Ramos (cell line): ENCODE measurements around the gene FAM219B.

Experiments used
- in situ Hi-C: fragments of 300-500 bp; cut with MboI; formaldehyde crosslinking; loops from one replicate; pipeline ENCODE4 v1.14.3; 2022; ENCODE audit warnings: low sequenced_read_pairs; ENCODE audit not compliant: unreplicated experiment

FAM219B gene

DNA sequence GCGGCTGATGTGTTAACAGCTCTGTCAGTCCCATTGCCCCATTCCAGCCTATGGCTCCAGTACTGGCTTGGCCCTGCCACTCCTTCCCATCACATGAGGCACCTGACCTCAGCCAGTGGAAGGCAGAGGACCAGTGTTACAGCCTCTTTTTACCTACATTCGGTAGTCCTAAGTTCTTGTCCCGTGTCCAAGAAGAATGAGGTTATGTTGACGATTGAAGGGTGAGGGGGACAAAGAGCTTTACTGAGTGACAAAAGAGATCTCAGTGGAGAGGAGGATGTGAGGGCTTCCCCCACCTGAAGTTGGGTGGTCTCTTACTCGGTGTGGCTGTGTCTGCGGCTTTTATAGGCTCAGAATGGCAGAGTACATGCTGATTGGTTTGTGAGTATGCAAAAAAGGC lies 24.1 kb downstream of the FAM219B start:
- in situ Hi-C loops, result no loop called here

GRCh38 chr15:74878273-74878672 lies 28.4 kb downstream of the FAM219B start:
- in situ Hi-C loops, result no loop called here

GRCh38 chr15:74873756-74874424 lies 32.8 kb downstream of the FAM219B start:
- in situ Hi-C loops, result no loop called here

DNA sequence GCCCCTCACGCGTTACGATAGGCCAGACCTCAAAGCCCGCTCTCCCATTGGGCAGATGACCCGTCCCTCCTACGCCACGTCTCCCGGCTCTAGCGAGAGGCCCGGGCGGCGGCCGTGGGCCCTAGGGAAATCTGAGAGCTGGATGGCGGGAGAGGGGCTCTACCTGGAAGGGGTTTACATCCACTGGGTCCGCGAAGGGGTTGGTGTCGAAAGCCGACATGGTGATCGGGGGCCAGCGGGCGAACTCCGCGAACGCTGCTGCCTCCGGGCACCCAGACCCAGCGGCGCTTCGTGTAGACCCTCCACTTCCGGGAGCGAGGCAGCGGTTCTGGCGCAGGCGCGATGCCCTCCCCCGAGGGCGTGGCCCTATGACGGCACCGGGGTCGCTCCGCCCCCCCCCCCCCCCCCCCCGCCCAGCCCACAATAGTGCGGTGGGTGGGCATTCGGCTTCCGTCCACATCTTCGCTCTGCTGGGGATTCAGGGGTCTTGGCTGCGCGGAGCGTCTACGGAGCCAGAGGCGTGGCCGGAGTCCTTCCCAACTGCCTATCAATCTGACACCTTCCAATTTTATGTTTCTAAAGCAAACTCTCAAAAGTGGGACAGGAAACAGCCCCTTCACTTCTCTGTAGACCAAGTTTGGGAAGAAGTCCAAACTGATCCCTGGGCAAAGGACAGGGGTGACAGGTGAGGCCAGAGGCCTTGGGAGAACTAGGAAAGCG lies 33.5 kb downstream of the FAM219B start, which contains the start of gene SCAMP2:
Gene SCAMP2 (minus strand): TSS at position 330 of the 720 bp plus-strand sequence. CDS start 110 bp downstream, at position 220.
- in situ Hi-C loops, result no loop called here

GRCh38 chr15:74872702-74873035 lies 34.0 kb downstream of the FAM219B start:
- in situ Hi-C loops, result no loop called here

GRCh38 chr15:74870436-74871215 lies 36.0 kb downstream of the FAM219B start:
- in situ Hi-C loops, result no loop called here

DNA sequence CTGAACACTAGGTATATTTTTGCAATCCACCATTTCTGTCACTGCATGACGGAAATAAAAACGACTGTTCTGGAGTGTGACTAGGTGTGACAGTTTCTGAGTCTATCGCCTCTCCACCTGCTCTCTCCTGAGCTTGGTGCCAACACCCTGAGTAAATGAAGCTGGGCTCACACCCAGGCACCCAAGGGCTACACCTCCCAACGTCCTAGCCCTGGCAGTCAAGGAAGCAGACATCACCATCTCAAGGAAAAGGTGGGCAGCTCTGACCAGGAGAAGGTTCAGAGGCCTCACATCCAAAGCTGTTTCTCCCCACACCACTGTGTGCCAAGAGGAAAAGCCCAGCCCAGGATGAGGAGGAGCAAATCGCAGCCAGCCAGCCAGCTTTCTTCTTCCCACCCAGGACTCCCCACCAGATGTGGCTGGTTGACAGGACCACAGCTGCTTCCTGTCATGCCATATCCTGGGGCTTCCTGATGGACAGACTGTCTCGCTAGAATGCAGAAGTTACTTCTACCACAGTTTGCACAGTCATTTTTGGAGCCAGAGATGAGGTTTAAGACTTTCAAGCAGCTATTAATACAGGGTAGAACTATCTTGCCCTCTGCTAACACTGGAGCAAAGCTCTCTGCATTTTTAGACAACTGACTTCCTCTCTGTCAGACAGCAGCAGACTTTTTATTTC lies 36.8 kb downstream of the FAM219B start:
- in situ Hi-C loops, result no loop called here

DNA sequence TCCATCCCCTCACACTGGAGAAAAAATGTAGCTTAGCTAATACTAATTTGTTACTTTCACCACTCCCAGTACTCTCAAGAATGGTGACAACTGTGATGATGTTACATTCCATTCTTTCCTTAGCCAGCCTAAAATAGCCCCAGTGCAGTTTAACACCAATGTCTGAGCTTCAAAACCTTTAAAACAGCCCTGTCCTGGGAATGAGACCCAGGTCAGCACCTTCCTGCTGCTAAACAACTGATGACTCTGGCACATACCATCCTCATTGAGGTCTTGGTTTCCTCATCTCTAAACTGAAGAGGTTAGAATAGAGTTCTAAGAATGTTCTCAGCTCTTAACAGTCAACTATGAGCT lies 37.3 kb downstream of the FAM219B start:
- in situ Hi-C loops, result no loop called here

GRCh38 chr15:74868059-74868458 lies 38.6 kb downstream of the FAM219B start:
- in situ Hi-C loops, result no loop called here

- in situ Hi-C loops, result no loop called here
Observed at GRCh38 chr15:74867466-74868038, 39.1 kb downstream of the FAM219B start.

DNA sequence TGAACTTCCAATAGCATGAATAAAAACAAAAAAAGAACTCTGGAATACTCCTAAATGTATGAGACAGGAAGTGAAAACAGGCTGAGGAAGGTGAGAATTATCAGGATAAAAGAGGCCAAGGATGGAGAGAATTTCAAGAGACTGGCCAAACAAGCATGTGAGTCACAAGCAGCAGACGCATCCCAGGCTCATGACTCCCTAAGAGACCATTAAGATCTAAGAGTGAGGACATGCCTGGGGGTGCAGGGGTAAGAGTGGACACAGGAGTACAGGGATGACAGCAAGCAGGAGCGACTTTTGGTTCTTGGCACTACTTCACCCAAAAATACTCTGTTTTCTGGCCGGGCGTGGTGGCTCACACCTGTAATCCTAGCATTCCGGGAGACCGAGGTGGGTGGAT lies 40.6 kb downstream of the FAM219B start:
- in situ Hi-C loops, result no loop called here

- in situ Hi-C loops, result no loop called here
Observed at GRCh38 chr15:74865316-74865715, 41.3 kb downstream of the FAM219B start.

GRCh38 chr15:74864296-74864695 lies 42.4 kb downstream of the FAM219B start:
- in situ Hi-C loops, result no loop called here

- in situ Hi-C loops, result no loop called here
Observed at GRCh38 chr15:74863239-74864056, 43.2 kb downstream of the FAM219B start.

- in situ Hi-C loops, result no loop called here
Observed at GRCh38 chr15:74858369-74858740, 48.3 kb downstream of the FAM219B start.

DNA sequence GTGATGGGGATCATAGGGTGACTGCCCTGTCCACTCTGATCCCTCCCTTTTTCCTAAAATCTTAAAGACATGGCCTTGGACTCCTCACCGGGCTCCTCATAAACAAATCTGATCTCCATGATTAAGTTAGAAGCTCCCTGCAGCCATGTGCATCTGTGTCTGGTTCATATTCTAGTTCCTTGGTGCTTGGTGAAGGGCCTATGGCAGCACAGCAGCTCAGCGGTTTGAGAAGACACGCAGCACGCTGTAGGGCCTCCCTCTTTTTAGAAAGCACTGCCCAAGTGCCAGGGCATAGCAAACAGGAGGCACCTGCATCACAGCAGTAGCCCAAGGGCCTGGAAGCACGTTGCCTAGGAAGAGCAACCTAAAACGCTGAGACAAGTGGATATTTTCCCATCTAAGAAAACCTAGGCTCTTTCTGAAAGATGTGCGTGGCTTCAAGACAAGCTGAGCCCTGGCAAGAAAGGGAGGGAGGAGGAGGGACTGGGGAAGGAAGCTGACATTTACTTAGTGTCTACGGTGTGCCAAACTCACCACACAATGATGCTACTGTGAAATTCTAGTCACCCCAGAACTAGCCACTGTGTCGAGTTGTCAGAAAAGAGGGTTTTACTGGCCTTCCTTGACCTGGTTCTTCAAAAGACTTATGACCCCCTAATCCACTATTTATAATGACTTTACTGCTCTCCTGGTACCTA lies 48.8 kb downstream of the FAM219B start:
- in situ Hi-C loops, result no loop called here

GRCh38 chr15:74857082-74857655 lies 49.5 kb downstream of the FAM219B start:
- in situ Hi-C loops, result no loop called here

DNA sequence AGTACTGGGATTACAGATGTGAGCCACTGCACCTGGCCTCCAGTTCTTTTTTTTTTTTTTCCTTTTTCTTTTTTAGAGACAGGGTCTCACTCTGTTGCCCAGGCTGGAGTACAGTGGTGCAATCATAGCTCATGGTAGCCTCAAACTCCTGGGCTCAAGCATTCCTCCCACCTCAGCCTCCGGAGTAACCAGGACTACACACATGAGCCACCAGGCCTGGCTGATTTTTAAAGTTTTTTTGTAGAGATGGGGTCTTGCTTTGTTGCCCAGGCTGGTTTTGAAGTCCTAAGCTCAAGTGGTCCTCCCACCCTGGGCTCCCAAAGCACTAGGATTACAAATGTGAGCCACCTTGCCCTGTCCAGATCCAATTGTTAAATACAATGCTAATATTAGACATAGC lies 50.1 kb downstream of the FAM219B start:
- in situ Hi-C loops, result no loop called here

DNA sequence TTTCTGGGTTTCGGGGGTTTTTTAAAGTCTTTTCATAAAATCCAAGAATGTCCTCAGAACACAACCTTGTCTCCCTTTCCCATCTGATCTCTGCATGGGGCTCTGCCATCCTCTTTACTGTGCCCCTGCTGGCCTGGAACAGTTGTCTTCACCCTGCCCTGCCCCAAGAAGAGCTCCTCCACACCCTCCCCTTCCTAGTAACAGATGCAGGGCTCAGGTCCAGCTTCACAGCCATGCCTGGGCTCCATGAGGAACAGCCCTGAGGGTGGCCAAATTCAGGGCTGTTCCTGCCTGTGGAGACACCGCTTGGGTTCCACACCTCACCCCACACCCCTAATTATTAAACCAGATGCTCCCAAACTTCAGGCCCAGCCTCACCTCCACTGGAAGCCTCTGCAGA lies 50.8 kb downstream of the FAM219B start:
- in situ Hi-C loops, result no loop called here
